Ectodermal cell (in vitro differentiated cells): ENCODE results near the gene HOGA1.

Source experiments
- H3K27ac ChIP-seq: 2 replicates; pipeline ENCODE4 v1.7.0; 2013; ENCODE audit warnings: mild to moderate bottlenecking, low read depth, low read length; ENCODE audit not compliant: insufficient read depth, poor library complexity, severe bottlenecking
- H3K27me3 ChIP-seq: 2 replicates; pipeline ENCODE4 v1.7.0; 2013; ENCODE audit warnings: mild to moderate bottlenecking, low read length; ENCODE audit not compliant: insufficient read depth, control insufficient read depth, poor library complexity, severe bottlenecking
- H3K36me3 ChIP-seq: one replicate; pipeline ENCODE4 v1.7.0; 2013; ENCODE audit warnings: low read length; ENCODE audit not compliant: control insufficient read depth, insufficient read depth
- H3K4me1 ChIP-seq: one replicate; pipeline ENCODE4 v1.7.0; 2013; ENCODE audit warnings: low read length; ENCODE audit not compliant: control insufficient read depth, insufficient read depth
- H3K4me3 ChIP-seq: 2 replicates; pipeline ENCODE4 v1.7.0; 2013; ENCODE audit warnings: low read depth, low read length, control low read depth; ENCODE audit not compliant: insufficient read depth
- H3K9me3 ChIP-seq: 2 replicates; pipeline ENCODE4 v1.7.0; 2013; ENCODE audit warnings: mild to moderate bottlenecking, low read length, moderate library complexity; ENCODE audit not compliant: control insufficient read depth
- WGBS, 2 experiments: methylation state at CpG; one replicate each; pipeline ENCODE4 v1.1.7; 2013; ENCODE audit warnings: missing lambda C conversion rate in 2 of 2; 5-methylcytosine and 5-hydroxymethylcytosine counted together

HOGA1 gene

DNA sequence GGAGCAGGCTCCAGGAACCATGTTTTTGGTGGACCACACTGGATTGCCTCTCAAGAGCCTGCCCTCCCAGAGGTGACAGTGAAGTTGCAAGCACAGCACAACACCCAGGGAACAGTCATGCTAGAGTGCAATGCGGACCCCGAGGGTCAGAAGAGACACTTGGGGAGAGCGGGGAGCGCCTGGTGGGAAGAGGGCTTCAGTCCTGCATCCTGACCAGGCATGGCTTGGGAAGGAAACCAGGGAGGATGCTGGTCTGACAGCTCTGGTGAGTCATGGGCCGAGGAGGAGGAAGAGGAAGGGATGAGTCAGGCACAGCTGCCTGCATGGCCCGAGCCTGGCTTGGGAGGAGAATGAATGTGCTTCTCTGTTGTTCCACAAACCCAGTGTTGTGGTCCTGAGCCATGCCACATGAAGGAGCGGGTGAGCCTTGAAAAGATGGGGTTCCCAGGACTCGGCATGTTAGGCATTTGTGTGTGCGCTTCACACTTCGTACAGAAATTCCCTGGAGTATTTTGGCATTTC is 41.1 kb upstream of the HOGA1 start:
- H3K27me3 ChIP-seq, result no peaks in the 10 kb centered on the region
- no peaks in the 10 kb centered on the region for H3K36me3 ChIP-seq
- no peak overlapping the region for H3K4me3 ChIP-seq
- H3K4me1 ChIP-seq, result peaks cover 24% of the 10 kb centered on the region
- no peaks in the 10 kb centered on the region for H3K9me3 ChIP-seq
- WGBS, 2 experiments, result 86 to 91% methylated on average over 10 of the region's 10 CpGs
- no peak overlapping the region for H3K27ac ChIP-seq

DNA sequence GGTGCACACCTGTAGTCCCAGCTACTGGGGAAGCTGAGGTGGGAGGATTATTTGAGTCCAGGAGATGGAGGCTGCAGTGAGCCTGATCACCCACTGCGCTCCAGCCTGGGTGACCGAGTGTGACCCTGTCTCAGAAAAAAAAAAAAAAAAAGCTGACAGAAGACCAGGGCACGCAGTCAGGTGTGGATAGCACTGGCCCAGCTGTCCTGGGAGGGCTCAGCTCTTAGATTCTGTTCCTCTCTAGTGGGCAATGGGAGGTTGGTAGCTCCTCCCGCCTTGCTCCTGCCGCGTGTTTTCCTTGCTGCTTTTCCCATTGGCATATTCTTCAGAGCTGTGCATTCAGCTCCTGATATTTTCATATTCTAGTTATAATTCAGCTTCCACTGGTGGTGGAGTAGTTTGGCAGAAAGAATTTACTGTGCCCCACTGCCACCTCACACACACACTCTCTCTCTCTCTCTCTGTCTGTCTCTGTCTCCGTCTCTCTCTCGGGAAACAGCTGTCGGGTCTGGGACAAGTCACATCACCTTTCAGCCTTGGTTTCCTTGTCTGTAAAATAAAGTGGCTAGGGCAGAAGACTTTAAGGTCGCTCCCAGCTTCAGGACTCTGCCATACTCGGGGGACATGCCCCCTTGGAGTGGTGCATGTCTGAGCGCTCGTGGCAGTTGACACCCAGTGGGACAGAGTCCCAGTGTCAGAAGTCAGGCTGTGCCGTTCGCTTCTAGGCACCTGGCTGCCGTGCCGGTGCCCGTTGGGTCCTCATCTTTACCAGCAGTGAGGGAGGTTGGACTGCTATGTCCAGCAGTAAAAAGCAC is 37.5 kb upstream of the HOGA1 start:
- H3K27ac ChIP-seq, result no peak overlapping the region
- H3K27me3 ChIP-seq, result no peaks in the 10 kb centered on the region
- H3K36me3 ChIP-seq, result no peaks in the 10 kb centered on the region
- H3K4me1 ChIP-seq, result peaks cover 38% of the 10 kb centered on the region
- no peaks in the 10 kb centered on the region for H3K9me3 ChIP-seq
- WGBS, 2 experiments, result 89 to 92% methylated on average over 18 of the region's 18 CpGs
- H3K4me3 ChIP-seq, result no peak overlapping the region

- Histone ChIP-seq H3K4me3 (no peak overlapping the region), H3K9me3 (no peaks in the 10 kb centered on the region), H3K36me3 (no peaks in the 10 kb centered on the region), H3K27me3 (no peaks in the 10 kb centered on the region), H3K4me1 (peaks cover 33% of the 10 kb centered on the region), H3K27ac (no peak overlapping the region)
- 90 to 92% methylated on average over 4 of the region's 4 CpGs for WGBS, 2 experiments
Observed at GRCh38 chr10:97547271-97547600, 37.0 kb upstream of the HOGA1 start.

DNA sequence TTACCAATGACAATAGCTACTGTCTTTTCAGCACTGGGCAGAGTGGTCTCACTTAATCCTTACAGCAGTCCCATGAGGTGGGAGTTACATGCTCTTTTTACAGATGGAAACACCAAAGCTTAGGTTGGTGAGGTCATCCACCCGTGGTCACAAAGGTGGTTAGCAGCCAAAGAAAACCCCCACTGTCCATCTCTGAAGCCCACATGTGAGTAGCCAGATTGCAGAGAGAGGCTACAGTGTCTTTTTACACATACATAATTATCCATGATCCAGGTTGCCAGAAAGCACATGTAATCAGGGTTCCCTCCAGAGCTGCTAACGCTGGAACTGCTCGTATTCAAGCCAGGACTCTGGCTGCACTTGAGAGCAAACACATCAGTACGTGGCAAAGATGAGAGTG is 36.2 kb upstream of the HOGA1 start:
- Histone ChIP-seq H3K9me3 (no peaks in the 10 kb centered on the region), H3K4me3 (no peak overlapping the region), H3K36me3 (no peaks in the 10 kb centered on the region), H3K27me3 (no peaks in the 10 kb centered on the region), H3K4me1 (peaks cover 26% of the 10 kb centered on the region), H3K27ac (no peak overlapping the region)
- WGBS, 2 experiments, result 83 to 91% methylated on average over 4 of the region's 4 CpGs

DNA sequence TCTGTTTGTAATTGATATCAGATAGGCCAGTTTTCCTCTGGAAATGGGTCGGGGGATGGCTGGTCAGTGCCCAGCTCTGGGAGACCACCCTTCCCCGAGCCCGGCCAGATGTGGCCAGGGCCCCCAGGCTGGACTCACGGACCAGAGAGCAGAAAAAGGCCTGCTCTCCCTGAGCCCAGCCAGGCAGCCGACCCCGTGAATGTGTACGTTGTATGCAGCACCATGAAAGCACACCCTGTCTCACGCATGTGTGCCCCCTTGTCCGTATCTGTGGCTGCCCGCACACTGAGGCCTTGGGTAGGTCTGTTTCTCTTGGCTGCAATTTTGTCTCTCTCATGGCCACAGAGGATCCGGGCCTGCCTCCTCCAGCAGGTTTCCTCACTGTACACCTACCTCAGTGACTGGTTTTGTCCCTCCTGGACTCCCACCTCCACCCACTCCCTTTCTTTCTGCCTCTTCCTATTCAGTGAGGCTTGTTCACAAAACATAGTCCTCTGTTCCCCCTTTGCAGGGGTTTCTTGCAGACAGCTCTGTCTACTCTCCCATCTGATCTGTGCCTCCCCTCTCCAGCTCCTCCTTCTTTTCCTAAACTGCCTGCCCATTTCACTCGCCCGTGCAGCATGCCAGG is 35.2 kb upstream of the HOGA1 start:
- Histone ChIP-seq H3K36me3 (no peaks in the 10 kb centered on the region), H3K27me3 (no peaks in the 10 kb centered on the region), H3K27ac (no peak overlapping the region), H3K4me3 (no peak overlapping the region), H3K4me1 (peaks cover 24% of the 10 kb centered on the region), H3K9me3 (no peaks in the 10 kb centered on the region)
- WGBS, 2 experiments, result 86 to 90% methylated on average over 13 of the region's 13 CpGs

DNA sequence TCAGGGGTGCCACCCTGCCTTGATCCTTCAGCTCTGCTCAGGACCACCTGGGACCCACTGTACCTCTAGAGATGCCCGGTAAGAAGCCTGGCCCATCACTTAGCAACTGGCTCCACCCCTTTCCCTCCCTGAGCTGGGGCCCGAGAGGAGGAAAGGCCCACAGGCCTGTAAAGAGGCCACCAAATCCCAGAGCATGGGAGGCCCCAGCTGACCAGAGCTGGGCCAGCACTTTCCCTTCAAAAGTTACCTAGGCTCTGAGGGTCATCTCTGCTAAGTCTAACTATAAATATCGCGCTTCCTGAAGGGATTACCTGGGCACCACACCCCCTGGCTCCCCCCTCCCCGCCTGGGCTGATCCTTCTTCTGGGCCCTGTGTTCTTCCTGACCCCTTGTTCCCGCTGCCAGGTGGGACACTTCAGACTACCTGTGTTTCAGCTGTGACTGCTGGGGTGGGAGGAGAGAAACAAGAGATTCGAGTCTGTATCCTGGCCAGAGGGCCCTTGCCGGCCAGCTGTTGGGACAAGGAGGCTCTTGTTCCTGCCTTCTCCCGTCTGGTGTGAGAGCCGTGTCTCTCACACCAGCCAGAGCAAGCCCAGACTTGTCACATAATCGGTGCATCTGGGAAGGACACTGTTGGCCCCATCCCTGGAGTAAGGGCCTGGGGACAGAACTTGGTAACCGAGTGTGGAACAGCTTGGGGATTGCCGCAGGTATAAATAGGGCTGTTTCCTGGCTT is 34.4 kb upstream of the HOGA1 start:
- no peaks in the 10 kb centered on the region for H3K36me3 ChIP-seq
- H3K4me1 ChIP-seq, result peaks cover 26% of the 10 kb centered on the region
- H3K4me3 ChIP-seq, result no peak overlapping the region
- no peaks in the 10 kb centered on the region for H3K27me3 ChIP-seq
- no peaks in the 10 kb centered on the region for H3K9me3 ChIP-seq
- H3K27ac ChIP-seq, result peak overlapping the region; percentile 70
- 54 to 56% methylated on average over 13 of the region's 13 CpGs for WGBS, 2 experiments

DNA sequence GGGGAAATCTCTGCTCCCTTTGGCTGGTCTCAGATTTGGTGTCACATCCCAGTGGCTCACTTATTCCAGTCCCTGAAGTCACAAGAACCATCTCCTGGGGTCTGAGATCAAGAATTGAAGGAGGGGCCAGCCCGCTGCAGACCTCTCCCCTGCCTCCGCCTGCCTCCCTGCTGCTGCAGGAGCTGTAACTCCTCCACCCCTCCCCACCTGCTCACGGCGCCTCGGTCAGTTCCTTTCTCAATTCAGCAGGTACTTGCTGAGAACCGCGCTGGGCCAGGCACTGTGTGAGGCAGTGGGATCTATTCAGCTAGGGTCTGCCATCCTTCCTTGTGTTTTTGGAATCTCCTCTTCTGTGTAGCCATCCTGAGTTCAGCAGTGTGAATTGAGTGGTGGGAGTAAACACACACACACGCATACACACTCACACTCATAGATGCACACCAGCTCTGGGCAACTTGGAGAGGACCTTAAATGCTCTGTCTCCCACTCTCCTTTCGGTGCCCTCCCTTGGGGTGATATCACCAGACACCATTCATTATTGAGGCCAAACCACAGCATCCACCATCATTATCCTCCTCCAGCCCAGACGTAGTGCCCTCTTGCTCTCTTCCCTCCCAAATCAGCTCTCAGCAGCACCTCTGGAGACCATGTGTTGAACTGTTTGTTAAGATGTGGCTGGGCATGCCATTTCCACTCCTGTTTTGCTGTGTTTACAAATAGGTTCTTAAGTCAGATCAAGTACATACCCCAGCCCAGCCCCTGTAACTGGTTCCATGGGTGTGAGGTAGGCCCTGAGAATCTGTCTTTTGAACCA is 33.6 kb upstream of the HOGA1 start:
- H3K4me3 ChIP-seq, result no peak overlapping the region
- 33 to 37% methylated on average over 10 of the region's 10 CpGs for WGBS, 2 experiments
- no peaks in the 10 kb centered on the region for H3K36me3 ChIP-seq
- peak overlapping the region; percentile 70 for H3K27ac ChIP-seq
- H3K9me3 ChIP-seq, result no peaks in the 10 kb centered on the region
- H3K4me1 ChIP-seq, result peaks cover 26% of the 10 kb centered on the region
- H3K27me3 ChIP-seq, result no peaks in the 10 kb centered on the region

DNA sequence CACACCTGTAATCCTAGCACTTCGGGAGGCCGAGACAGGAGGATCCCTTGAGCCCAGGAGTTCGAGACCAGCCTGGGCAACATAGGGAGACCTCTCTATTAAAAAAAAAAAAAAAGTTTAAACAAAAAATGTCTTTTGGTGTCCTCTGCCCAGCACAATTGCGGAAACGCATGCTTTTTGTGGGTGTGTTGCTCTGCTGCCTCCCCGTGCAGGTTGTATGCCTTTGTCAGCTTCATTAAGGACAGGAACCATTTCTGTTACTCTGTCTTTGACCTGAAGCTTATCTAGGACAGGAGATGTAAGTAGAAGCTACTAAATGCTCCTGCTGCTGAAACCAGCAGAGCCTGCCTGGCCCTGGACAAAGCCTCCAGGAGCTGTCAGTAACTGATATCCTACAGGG is 32.9 kb upstream of the HOGA1 start:
- Histone ChIP-seq H3K9me3 (no peaks in the 10 kb centered on the region), H3K27me3 (no peaks in the 10 kb centered on the region), H3K36me3 (no peaks in the 10 kb centered on the region), H3K27ac (no peak overlapping the region), H3K4me1 (peaks cover 26% of the 10 kb centered on the region), H3K4me3 (no peak overlapping the region)
- WGBS, 2 experiments, result 86% methylated on average over 6 of the region's 6 CpGs

- Histone ChIP-seq H3K9me3 (no peaks in the 10 kb centered on the region), H3K36me3 (no peaks in the 10 kb centered on the region), H3K27me3 (no peaks in the 10 kb centered on the region), H3K27ac (peak overlapping the region; percentile 41), H3K4me3 (no peak overlapping the region), H3K4me1 (peaks cover 26% of the 10 kb centered on the region)
- 11 to 13% methylated on average over 6 of the region's 6 CpGs for WGBS, 2 experiments
Observed at GRCh38 chr10:97553575-97554031, 30.6 kb upstream of the HOGA1 start.
